ENCODE data around the gene STC2.

Gene STC2

DNA sequence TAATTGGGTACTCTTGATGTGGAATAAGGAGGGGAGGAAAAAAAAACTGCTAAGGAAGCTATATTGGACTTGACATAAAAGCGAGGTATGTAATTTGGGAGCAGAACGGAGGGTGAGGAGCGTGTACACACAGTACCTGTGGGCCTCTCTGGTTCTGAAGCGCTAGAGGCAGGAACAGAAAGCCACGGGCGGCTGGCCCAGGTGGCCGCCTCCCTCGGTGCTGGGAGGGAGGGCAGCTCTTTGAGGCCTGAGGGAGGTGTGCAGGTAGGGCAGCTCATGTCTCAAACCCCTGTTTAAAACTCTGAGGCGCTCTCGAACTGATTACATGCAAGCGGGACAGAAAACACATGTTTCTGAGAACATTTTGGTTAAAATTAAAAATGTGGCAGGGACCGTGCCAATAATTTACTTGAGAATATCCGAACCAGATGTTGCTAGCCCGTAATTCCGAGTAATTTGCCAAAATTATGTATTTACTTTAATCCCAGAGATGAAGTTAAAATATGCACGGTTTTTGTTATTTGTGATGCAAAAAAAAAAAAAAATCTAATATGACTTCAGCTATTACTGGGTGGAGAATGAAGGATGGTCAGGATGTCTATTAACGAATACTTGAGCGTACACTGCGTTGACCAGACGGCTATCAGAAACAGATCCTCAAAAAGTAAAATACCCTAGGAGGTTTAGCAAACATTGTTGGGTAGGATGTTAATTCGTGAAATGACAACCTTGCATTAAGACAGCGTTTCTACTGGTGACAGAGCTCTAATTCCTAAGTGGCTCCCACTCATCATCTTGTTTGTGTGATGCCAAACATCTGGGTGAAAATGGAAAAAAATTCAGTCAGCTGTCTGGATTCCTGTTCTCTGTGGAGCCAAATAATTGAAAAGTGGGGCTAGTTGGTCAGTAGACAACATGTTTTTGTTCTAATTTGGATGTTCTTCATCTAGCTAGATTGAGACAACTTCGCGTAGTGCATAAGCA, 24.4 kb upstream of the STC2 start:
- H3K4me1 ChIP-seq (ENCODE audit: insufficient read depth, poor library complexity, severe bottlenecking), result no peaks in the 10 kb centered on the region
- H3K27me3 ChIP-seq (ENCODE audit: insufficient read depth, poor library complexity, severe bottlenecking), result no peaks in the 10 kb centered on the region
- H3K9me3 ChIP-seq (ENCODE audit: severe bottlenecking), result no peaks in the 10 kb centered on the region
- no peak for DNase-seq (ENCODE audit: low spot score)
- TF ChIP-seq, protein P1, sequence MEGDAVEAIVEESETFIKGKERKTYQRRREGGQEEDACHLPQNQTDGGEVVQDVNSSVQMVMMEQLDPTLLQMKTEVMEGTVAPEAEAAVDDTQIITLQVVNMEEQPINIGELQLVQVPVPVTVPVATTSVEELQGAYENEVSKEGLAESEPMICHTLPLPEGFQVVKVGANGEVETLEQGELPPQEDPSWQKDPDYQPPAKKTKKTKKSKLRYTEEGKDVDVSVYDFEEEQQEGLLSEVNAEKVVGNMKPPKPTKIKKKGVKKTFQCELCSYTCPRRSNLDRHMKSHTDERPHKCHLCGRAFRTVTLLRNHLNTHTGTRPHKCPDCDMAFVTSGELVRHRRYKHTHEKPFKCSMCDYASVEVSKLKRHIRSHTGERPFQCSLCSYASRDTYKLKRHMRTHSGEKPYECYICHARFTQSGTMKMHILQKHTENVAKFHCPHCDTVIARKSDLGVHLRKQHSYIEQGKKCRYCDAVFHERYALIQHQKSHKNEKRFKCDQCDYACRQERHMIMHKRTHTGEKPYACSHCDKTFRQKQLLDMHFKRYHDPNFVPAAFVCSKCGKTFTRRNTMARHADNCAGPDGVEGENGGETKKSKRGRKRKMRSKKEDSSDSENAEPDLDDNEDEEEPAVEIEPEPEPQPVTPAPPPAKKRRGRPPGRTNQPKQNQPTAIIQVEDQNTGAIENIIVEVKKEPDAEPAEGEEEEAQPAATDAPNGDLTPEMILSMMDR (IDR thresholded peaks at IDR 0.05; ENCODE audit: poor library complexity, severe bottlenecking), result no peak
- ATAC-seq (ENCODE audit: low read depth), result no peak
- no peaks in the 10 kb centered on the region for H3K36me3 ChIP-seq (ENCODE audit: low read depth)
- H3K4me3 ChIP-seq (ENCODE audit: severe bottlenecking), result no peak overlapping the region
- no peak overlapping the region for H3K27ac ChIP-seq (ENCODE audit: poor library complexity, severe bottlenecking)

DNA sequence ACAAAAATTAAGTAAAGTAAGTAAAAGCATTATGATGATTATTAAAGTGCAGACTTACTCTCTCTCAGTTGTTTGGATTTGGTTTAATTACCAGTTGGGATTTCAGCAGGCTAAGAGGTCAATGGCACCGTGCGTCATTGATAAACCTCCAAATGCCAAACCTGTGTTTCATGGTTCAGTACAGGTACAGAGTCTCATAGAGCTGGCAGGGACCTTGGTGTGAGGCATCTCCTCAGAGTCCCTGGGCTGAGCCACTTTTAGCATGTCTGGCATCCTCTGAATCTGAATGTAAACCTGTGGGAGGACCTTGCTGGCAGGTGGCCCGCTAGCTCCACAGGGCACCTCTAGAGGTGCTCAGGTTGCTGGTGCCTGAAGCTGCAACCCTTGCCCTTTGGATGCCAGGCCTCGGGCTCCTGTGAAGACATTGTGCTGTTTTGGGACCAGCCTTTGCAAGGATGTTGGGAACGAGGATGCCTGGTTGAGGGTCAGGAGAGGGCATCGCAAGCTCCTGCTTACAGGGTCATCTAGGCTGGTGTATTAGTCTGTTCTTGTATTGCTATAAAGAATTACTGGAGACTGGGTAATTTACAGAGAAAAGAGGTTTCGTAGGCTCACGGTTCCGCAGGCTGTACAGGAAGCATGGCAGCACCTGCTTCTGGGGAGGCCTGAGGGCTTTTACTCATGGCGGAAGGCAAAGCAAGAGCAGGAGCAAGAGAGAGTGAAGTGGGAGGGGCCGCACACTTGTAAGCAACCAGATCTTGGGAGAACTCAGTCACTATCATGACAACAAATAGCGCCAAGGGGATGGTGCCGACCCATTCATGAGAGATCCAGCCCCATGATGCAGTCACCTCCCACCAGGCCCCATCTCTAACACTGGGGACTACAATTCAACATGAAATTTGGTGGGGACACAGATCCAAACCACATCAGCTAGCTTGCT, 14.9 kb upstream of the STC2 start:
- TF ChIP-seq, protein P1 (IDR thresholded peaks at IDR 0.05; ENCODE audit: poor library complexity, severe bottlenecking), result no peak
- H3K27ac ChIP-seq (ENCODE audit: poor library complexity, severe bottlenecking), result no peak overlapping the region
- H3K4me3 ChIP-seq (ENCODE audit: severe bottlenecking), result no peak overlapping the region
- peak; percentile 52 for ATAC-seq (ENCODE audit: low read depth)
- H3K9me3 ChIP-seq (ENCODE audit: severe bottlenecking), result no peaks in the 10 kb centered on the region
- H3K36me3 ChIP-seq (ENCODE audit: low read depth), result no peaks in the 10 kb centered on the region
- DNase-seq (ENCODE audit: low spot score), result no peak
- H3K4me1 ChIP-seq (ENCODE audit: insufficient read depth, poor library complexity, severe bottlenecking), result no peaks in the 10 kb centered on the region
- H3K27me3 ChIP-seq (ENCODE audit: insufficient read depth, poor library complexity, severe bottlenecking), result no peaks in the 10 kb centered on the region

DNA sequence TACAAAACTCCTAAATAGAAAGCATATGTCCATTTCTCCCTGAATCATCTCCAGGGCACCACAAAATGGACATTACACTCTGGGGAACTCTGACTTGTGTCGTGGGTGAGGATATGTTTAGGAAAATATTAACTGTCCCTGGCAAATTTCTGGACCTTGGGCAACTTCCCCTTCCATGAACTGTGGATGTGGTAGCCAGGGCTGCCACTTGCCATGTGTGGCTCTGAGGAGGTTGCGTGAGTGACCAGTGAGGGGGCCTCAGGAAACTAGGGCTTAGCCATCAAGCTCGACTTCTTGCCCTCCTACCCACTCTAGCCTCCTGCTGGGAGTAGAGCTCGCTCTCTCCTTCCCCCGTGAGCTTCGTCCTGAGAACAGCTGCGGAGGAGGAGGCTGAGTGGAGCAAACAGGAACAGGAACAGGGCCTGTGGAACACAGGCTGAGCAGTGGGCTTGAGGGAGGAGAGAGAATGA, 13.8 kb upstream of the STC2 start:
- Histone ChIP-seq H3K4me1 (ENCODE audit: insufficient read depth, poor library complexity, severe bottlenecking) (peaks cover 6% of the 10 kb centered on the region), H3K9me3 (ENCODE audit: severe bottlenecking) (no peaks in the 10 kb centered on the region), H3K4me3 (ENCODE audit: severe bottlenecking) (no peak overlapping the region), H3K27ac (ENCODE audit: poor library complexity, severe bottlenecking) (no peak overlapping the region), H3K36me3 (ENCODE audit: low read depth) (no peaks in the 10 kb centered on the region), H3K27me3 (ENCODE audit: insufficient read depth, poor library complexity, severe bottlenecking) (no peaks in the 10 kb centered on the region)
- no peak for DNase-seq (ENCODE audit: low spot score)
- ATAC-seq (ENCODE audit: low read depth), result no peak
- TF ChIP-seq, protein P1 (IDR thresholded peaks at IDR 0.05; ENCODE audit: poor library complexity, severe bottlenecking), result no peak

DNA sequence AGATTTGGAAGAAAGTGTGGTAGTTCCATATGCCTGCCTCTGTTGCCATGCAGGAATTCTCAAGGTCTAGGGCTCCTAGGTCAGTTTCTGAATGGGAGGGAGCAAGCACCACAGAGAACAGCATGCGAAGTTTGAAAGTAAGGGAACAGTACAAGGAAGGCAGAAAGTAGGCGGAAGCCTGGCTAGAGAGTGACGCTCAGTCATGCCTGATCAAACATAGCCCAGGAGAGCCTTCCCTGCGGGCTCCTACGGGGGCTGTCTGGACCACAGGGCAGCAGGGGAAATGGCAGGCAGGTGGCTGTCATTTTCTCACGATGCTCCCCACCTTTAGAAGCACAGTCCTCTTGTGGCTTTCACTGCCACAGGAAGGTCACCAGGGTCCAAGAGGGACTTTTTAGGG, 12.8 kb upstream of the STC2 start:
- DNase-seq (ENCODE audit: low spot score) (no peak), ATAC-seq (ENCODE audit: low read depth) (no peak)
- H3K36me3 ChIP-seq (ENCODE audit: low read depth), result no peaks in the 10 kb centered on the region
- no peak overlapping the region for H3K4me3 ChIP-seq (ENCODE audit: severe bottlenecking)
- TF ChIP-seq, protein P1 (IDR thresholded peaks at IDR 0.05; ENCODE audit: poor library complexity, severe bottlenecking), result no peak
- H3K27ac ChIP-seq (ENCODE audit: poor library complexity, severe bottlenecking), result no peak overlapping the region
- H3K27me3 ChIP-seq (ENCODE audit: insufficient read depth, poor library complexity, severe bottlenecking), result no peaks in the 10 kb centered on the region
- H3K4me1 ChIP-seq (ENCODE audit: insufficient read depth, poor library complexity, severe bottlenecking), result peaks cover 6% of the 10 kb centered on the region
- H3K9me3 ChIP-seq (ENCODE audit: severe bottlenecking), result no peaks in the 10 kb centered on the region
